ENCODE measurements around the gene MRPS6. TPM values are rescaled to one million over a fixed set of nuclear protein-coding genes. Genes with fewer than 3 reads are reported as not detected.

MRPS6 gene
- total RNA-seq, 1 experiment from 2014 or later = 23.6 TPM

GRCh38 chr21:34094949-34095348 is 21.6 kb downstream of the MRPS6 start:
- no peak overlapping the region for H3K27ac ChIP-seq
- peaks cover 28% of the 10 kb centered on the region for H3K36me3 ChIP-seq
- no peaks in the 10 kb centered on the region for H3K27me3 ChIP-seq (replicated peaks)
- H3K4me1 ChIP-seq (replicated peaks) = peaks cover 10% of the 10 kb centered on the region
- no peak for DNase-seq (ENCODE audit: low read depth in 1 of 2, low spot score in 2 of 2)
- H3K4me3 ChIP-seq = no peak overlapping the region
- no peaks in the 10 kb centered on the region for H3K9me3 ChIP-seq (replicated peaks)

GRCh38 chr21:34097442-34097841 is 24.1 kb downstream of the MRPS6 start:
- H3K27ac ChIP-seq = no peak overlapping the region
- H3K4me1 ChIP-seq (replicated peaks) = peaks cover 11% of the 10 kb centered on the region
- H3K4me3 ChIP-seq = no peak overlapping the region
- DNase-seq (ENCODE audit: low read depth in 1 of 2, low spot score in 2 of 2) = no peak
- H3K9me3 ChIP-seq (replicated peaks) = no peaks in the 10 kb centered on the region
- peaks cover 35% of the 10 kb centered on the region for H3K36me3 ChIP-seq
- H3K27me3 ChIP-seq (replicated peaks) = no peaks in the 10 kb centered on the region

GRCh38 chr21:34100337-34100736 is 27.0 kb downstream of the MRPS6 start:
- peaks cover 8% of the 10 kb centered on the region for H3K4me1 ChIP-seq (replicated peaks)
- H3K36me3 ChIP-seq = peaks cover 46% of the 10 kb centered on the region
- H3K27me3 ChIP-seq (replicated peaks) = no peaks in the 10 kb centered on the region
- H3K9me3 ChIP-seq (replicated peaks) = no peaks in the 10 kb centered on the region
- DNase-seq (ENCODE audit: low read depth in 1 of 2, low spot score in 2 of 2) = no peak
- H3K4me3 ChIP-seq = no peak overlapping the region
- no peak overlapping the region for H3K27ac ChIP-seq

- Histone ChIP-seq H3K27me3 (replicated peaks) (no peaks in the 10 kb centered on the region), H3K9me3 (replicated peaks) (no peaks in the 10 kb centered on the region), H3K36me3 (peaks cover 41% of the 10 kb centered on the region), H3K27ac (no peak overlapping the region), H3K4me1 (replicated peaks) (peaks cover 8% of the 10 kb centered on the region), H3K4me3 (no peak overlapping the region)
- no peak for DNase-seq (ENCODE audit: low read depth in 1 of 2, low spot score in 2 of 2)
Measured at GRCh38 chr21:34100790-34101189, 27.4 kb downstream of the MRPS6 start.

GRCh38 chr21:34105947-34106541 is 32.7 kb downstream of the MRPS6 start:
- Histone ChIP-seq H3K27ac (no peak overlapping the region), H3K36me3 (peaks cover 20% of the 10 kb centered on the region), H3K4me1 (replicated peaks) (peaks cover 8% of the 10 kb centered on the region), H3K9me3 (replicated peaks) (no peaks in the 10 kb centered on the region), H3K27me3 (replicated peaks) (no peaks in the 10 kb centered on the region), H3K4me3 (no peak overlapping the region)
- no peak for DNase-seq (ENCODE audit: low read depth in 1 of 2, low spot score in 2 of 2)

- no peak overlapping the region for H3K4me3 ChIP-seq
- H3K27ac ChIP-seq = no peak overlapping the region
- no peaks in the 10 kb centered on the region for H3K9me3 ChIP-seq (replicated peaks)
- DNase-seq (ENCODE audit: low read depth in 1 of 2, low spot score in 2 of 2) = no peak
- H3K27me3 ChIP-seq (replicated peaks) = no peaks in the 10 kb centered on the region
- H3K36me3 ChIP-seq = peaks cover 15% of the 10 kb centered on the region
- H3K4me1 ChIP-seq (replicated peaks) = no peaks in the 10 kb centered on the region
Measured at GRCh38 chr21:34107606-34108005, 34.2 kb downstream of the MRPS6 start.

- H3K4me1 ChIP-seq (replicated peaks) = no peaks in the 10 kb centered on the region
- no peaks in the 10 kb centered on the region for H3K9me3 ChIP-seq (replicated peaks)
- H3K36me3 ChIP-seq = peaks cover under 1% of the 10 kb centered on the region
- no peaks in the 10 kb centered on the region for H3K27me3 ChIP-seq (replicated peaks)
- no peak overlapping the region for H3K27ac ChIP-seq
- DNase-seq (ENCODE audit: low read depth in 1 of 2, low spot score in 2 of 2) = no peak
- H3K4me3 ChIP-seq = no peak overlapping the region
Measured at GRCh38 chr21:34109075-34109474, 35.7 kb downstream of the MRPS6 start.

GRCh38 chr21:34110594-34111202 is 37.3 kb downstream of the MRPS6 start:
- H3K27me3 ChIP-seq (replicated peaks) = no peaks in the 10 kb centered on the region
- no peaks in the 10 kb centered on the region for H3K9me3 ChIP-seq (replicated peaks)
- no peaks in the 10 kb centered on the region for H3K4me1 ChIP-seq (replicated peaks)
- no peak overlapping the region for H3K4me3 ChIP-seq
- no peak for DNase-seq (ENCODE audit: low read depth in 1 of 2, low spot score in 2 of 2)
- H3K27ac ChIP-seq = no peak overlapping the region
- H3K36me3 ChIP-seq = no peaks in the 10 kb centered on the region; the same call in 1 of the 2 replicates

- DNase-seq (ENCODE audit: low read depth in 1 of 2, low spot score in 2 of 2) = no peak
- Histone ChIP-seq H3K36me3 (no peaks in the 10 kb centered on the region; the same call in 1 of the 2 replicates), H3K4me3 (no peak overlapping the region), H3K27me3 (replicated peaks) (no peaks in the 10 kb centered on the region), H3K9me3 (replicated peaks) (no peaks in the 10 kb centered on the region), H3K4me1 (replicated peaks) (no peaks in the 10 kb centered on the region), H3K27ac (no peak overlapping the region)
Measured at GRCh38 chr21:34112316-34113033, 39.1 kb downstream of the MRPS6 start.

- DNase-seq (ENCODE audit: low read depth in 1 of 2, low spot score in 2 of 2) = no peak
- Histone ChIP-seq H3K36me3 (no peaks in the 10 kb centered on the region; the same call in 1 of the 2 replicates), H3K27me3 (replicated peaks) (no peaks in the 10 kb centered on the region), H3K27ac (no peak overlapping the region), H3K4me3 (no peak overlapping the region), H3K9me3 (replicated peaks) (no peaks in the 10 kb centered on the region), H3K4me1 (replicated peaks) (no peaks in the 10 kb centered on the region)
Measured at GRCh38 chr21:34113842-34114241, 40.5 kb downstream of the MRPS6 start.

GRCh38 chr21:34115160-34115559 is 41.8 kb downstream of the MRPS6 start:
- Histone ChIP-seq H3K36me3 (no peaks in the 10 kb centered on the region; the same call in 1 of the 2 replicates), H3K9me3 (replicated peaks) (no peaks in the 10 kb centered on the region), H3K4me3 (no peak overlapping the region), H3K27me3 (replicated peaks) (no peaks in the 10 kb centered on the region), H3K27ac (no peak overlapping the region), H3K4me1 (replicated peaks) (no peaks in the 10 kb centered on the region)
- DNase-seq (ENCODE audit: low read depth in 1 of 2, low spot score in 2 of 2) = no peak

GRCh38 chr21:34116569-34116968 is 43.2 kb downstream of the MRPS6 start:
- H3K27ac ChIP-seq = no peak overlapping the region
- H3K27me3 ChIP-seq (replicated peaks) = no peaks in the 10 kb centered on the region
- DNase-seq (ENCODE audit: low read depth in 1 of 2, low spot score in 2 of 2) = no peak
- H3K9me3 ChIP-seq (replicated peaks) = no peaks in the 10 kb centered on the region
- H3K36me3 ChIP-seq = 0 out of 2 replicates have a peak, but pooled peaks cover 2% of the 10 kb centered on the region
- no peak overlapping the region for H3K4me3 ChIP-seq
- H3K4me1 ChIP-seq (replicated peaks) = no peaks in the 10 kb centered on the region

- no peak for DNase-seq (ENCODE audit: low read depth in 1 of 2, low spot score in 2 of 2)
- Histone ChIP-seq H3K4me1 (replicated peaks) (no peaks in the 10 kb centered on the region; the same call in 1 of the 2 replicates), H3K27me3 (replicated peaks) (no peaks in the 10 kb centered on the region), H3K27ac (no peak overlapping the region), H3K4me3 (no peak overlapping the region), H3K36me3 (peaks cover 9% of the 10 kb centered on the region; the same call in 1 of the 2 replicates), H3K9me3 (replicated peaks) (no peaks in the 10 kb centered on the region)
Measured at GRCh38 chr21:34120867-34121266, 47.5 kb downstream of the MRPS6 start.

- H3K9me3 ChIP-seq (replicated peaks) = no peaks in the 10 kb centered on the region
- no peak overlapping the region for H3K4me3 ChIP-seq
- no peak overlapping the region for H3K27ac ChIP-seq
- no peak for DNase-seq (ENCODE audit: low read depth in 1 of 2, low spot score in 2 of 2)
- no peaks in the 10 kb centered on the region; the same call in 1 of the 2 replicates for H3K4me1 ChIP-seq (replicated peaks)
- H3K36me3 ChIP-seq = peaks cover 21% of the 10 kb centered on the region; the same call in 1 of the 2 replicates
- no peaks in the 10 kb centered on the region for H3K27me3 ChIP-seq (replicated peaks)
Measured at GRCh38 chr21:34122047-34122446, 48.7 kb downstream of the MRPS6 start.

Data from SJSA1 (cell line).